ENCODE results near the gene APPBP2.
A peak's percentile ranks its signal among the peaks of the same experiment; 100 is the strongest.

Gene APPBP2

DNA sequence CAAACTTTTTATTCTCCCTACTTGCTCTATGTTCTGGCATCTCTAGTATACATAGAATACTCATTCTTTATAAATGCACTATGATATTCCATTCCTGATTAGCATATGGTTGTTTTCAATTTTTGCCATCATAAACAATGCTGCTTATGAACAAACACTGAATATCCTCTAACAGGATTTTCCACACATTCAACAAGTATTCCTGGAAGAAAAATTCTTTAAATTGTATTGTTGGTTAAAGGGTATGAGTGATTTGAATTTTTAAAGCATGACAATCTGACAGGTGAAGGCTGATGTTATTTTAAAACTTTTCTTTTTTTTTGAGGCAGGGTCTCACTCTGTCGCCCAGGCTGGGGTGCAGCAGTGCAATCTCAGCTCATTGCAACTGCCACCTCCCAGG lies 11.5 kb downstream of the APPBP2 start:
- CTCF ChIA-PET: interaction anchor here (0.7 kb wide), 1 partner anchor 53 kb away, joined by 3 read pairs; no protein-coding TSS in a partner anchor
- POLR2A ChIA-PET: no interaction called here

GRCh38 chr17:60514053-60514452 lies 12.0 kb downstream of the APPBP2 start:
- POLR2A ChIA-PET: no interaction called here
- TF ChIP-seq, protein P1, sequence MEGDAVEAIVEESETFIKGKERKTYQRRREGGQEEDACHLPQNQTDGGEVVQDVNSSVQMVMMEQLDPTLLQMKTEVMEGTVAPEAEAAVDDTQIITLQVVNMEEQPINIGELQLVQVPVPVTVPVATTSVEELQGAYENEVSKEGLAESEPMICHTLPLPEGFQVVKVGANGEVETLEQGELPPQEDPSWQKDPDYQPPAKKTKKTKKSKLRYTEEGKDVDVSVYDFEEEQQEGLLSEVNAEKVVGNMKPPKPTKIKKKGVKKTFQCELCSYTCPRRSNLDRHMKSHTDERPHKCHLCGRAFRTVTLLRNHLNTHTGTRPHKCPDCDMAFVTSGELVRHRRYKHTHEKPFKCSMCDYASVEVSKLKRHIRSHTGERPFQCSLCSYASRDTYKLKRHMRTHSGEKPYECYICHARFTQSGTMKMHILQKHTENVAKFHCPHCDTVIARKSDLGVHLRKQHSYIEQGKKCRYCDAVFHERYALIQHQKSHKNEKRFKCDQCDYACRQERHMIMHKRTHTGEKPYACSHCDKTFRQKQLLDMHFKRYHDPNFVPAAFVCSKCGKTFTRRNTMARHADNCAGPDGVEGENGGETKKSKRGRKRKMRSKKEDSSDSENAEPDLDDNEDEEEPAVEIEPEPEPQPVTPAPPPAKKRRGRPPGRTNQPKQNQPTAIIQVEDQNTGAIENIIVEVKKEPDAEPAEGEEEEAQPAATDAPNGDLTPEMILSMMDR (IDR thresholded peaks at IDR 0.05; ENCODE audit: control extremely low read depth, extremely low read depth, low read depth, missing control alignments): no peak
- DNase-seq (ENCODE audit: extremely low spot score): no peak
- CTCF ChIA-PET: interaction anchor here (1.5 kb wide), 1 partner anchor 22 kb away, joined by 4 read pairs; no protein-coding TSS in a partner anchor

More for the DNA sequence above, 11.5 kb downstream of the APPBP2 start:
- DNase-seq (ENCODE audit: extremely low spot score): no peak
- TF ChIP-seq, protein P1 (IDR thresholded peaks at IDR 0.05; ENCODE audit: control extremely low read depth, extremely low read depth, low read depth, missing control alignments): no peak

DNA sequence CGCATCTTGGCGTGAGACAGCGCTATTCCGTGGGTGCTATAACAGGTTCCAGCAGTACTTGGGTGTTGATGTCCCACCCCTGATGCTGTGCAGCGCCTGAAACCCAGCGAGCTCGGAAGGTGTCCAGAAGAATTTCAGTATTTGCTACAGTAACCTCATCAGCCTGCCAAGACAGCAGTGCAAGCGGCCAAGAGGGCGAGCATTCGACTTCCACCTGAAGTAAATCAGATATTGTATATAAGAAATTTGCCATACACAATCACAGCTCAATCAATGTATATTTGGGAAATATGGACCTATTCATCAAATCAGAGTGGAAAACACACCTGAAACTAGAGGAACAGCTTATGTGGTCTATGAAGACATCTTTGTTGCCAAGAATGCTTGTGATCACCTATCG lies 13.0 kb downstream of the APPBP2 start:
- TF ChIP-seq, protein P1 (IDR thresholded peaks at IDR 0.05; ENCODE audit: control extremely low read depth, extremely low read depth, low read depth, missing control alignments): no peak
- CTCF ChIA-PET: interaction anchor here (1.5 kb wide), 1 partner anchor 21 kb away, joined by 4 read pairs; no protein-coding TSS in a partner anchor
- DNase-seq (ENCODE audit: extremely low spot score): no peak
- POLR2A ChIA-PET: no interaction called here

DNA sequence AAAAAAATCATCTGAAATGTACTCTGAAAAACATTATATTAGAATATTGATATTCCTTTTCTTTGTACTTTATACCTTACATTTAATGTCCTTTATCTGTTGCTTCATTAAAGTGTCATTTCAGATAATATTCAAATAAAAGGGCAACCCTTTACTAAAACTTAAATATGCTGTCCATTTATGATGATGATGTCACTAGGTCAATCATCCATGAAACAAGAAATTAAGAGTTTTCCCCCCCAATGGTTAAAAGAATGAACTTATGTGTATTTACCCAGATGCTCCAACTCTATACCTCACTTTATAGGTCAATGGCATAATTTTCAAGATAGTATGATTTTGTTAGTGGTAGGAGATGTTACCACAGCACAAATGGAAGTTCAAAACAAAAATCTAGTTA lies 15.3 kb downstream of the APPBP2 start:
- no peak for DNase-seq (ENCODE audit: extremely low spot score)
- TF ChIP-seq, protein P1 (IDR thresholded peaks at IDR 0.05; ENCODE audit: control extremely low read depth, extremely low read depth, low read depth, missing control alignments): no peak
- CTCF ChIA-PET: interaction anchor here (0.7 kb wide), 1 partner anchor 11 kb away, joined by 3 read pairs; no protein-coding TSS in a partner anchor
- POLR2A ChIA-PET: no interaction called here

GRCh38 chr17:60510031-60510430 lies 16.0 kb downstream of the APPBP2 start:
- ChIA-PET CTCF (no interaction called here), POLR2A (interaction anchor here (0.6 kb wide), 1 partner anchor 1066 kb away, joined by 3 read pairs; no protein-coding TSS in a partner anchor)
- TF ChIP-seq, protein P1 (IDR thresholded peaks at IDR 0.05; ENCODE audit: control extremely low read depth, extremely low read depth, low read depth, missing control alignments): no peak
- DNase-seq (ENCODE audit: extremely low spot score): no peak

GRCh38 chr17:60508384-60508980 lies 17.6 kb downstream of the APPBP2 start:
- peak; percentile 22 for DNase-seq (ENCODE audit: extremely low spot score)
- ChIA-PET POLR2A (no interaction called here), CTCF (interaction anchor here (0.9 to 1.5 kb wide), 2 partner anchors 10 to 18 kb away, joined by 3 to 4 read pairs; partner anchors contain the start of gene APPBP2)
- TF ChIP-seq, protein P1 (IDR thresholded peaks at IDR 0.05; ENCODE audit: control extremely low read depth, extremely low read depth, low read depth, missing control alignments): no peak

All from GM10248 (cell line).